Esophagus squamous epithelium (tissue), 4 donors: Measurements from ENCODE around the gene DYNLRB1.

Source experiments
- POLR2A ChIP-seq, 4 donors: fragments of 450-650 bp; IDR thresholded peaks; one replicate each; pipeline ENCODE4 v1.6.1; 2017; ENCODE audit warnings: antibody characterized with exemption in 4 of 4, mild to moderate bottlenecking in 4 of 4, moderate library complexity in 3 of 4
- TF ChIP-seq, protein P1 (sequence below), 6 experiments: fragments of 450-650 bp in 4 of 6; fragments of 200-600 bp in 2 of 6; sonication (generic) in 2 of 6; IDR thresholded peaks; one replicate each; pipeline ENCODE4 v1.5.1; 2016 to 2019; ENCODE audit warnings: antibody characterized with exemption in 6 of 6, mild to moderate bottlenecking in 4 of 6, moderate library complexity in 4 of 6

DNA sequence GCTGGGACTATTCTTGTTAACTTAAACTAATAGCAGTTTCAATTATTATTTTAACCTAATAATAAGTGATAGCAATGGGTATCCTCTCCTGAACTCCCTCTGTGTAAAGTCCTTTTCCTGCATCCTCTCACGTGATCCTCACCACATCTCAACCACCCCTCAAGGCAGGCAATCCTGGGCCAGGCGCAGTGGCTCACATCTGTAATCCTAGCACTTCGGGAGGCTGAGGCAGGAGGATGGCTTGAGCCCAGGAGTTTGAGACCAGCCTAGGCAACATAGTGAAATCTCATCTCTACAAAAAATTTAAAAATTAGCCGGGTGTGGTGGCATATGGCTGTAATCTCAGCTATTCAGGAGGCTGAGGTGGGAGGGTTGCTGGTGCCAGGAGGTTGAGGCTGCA is 66.0 kb downstream of the DYNLRB1 start:
- TF ChIP-seq, protein P1, sequence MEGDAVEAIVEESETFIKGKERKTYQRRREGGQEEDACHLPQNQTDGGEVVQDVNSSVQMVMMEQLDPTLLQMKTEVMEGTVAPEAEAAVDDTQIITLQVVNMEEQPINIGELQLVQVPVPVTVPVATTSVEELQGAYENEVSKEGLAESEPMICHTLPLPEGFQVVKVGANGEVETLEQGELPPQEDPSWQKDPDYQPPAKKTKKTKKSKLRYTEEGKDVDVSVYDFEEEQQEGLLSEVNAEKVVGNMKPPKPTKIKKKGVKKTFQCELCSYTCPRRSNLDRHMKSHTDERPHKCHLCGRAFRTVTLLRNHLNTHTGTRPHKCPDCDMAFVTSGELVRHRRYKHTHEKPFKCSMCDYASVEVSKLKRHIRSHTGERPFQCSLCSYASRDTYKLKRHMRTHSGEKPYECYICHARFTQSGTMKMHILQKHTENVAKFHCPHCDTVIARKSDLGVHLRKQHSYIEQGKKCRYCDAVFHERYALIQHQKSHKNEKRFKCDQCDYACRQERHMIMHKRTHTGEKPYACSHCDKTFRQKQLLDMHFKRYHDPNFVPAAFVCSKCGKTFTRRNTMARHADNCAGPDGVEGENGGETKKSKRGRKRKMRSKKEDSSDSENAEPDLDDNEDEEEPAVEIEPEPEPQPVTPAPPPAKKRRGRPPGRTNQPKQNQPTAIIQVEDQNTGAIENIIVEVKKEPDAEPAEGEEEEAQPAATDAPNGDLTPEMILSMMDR (IDR thresholded peaks at IDR 0.05): no peak
- TF ChIP-seq POLR2A (IDR thresholded peaks at IDR 0.05): no peak
